Activated CD8-positive, alpha-beta memory T cell treated with anti-CD3 and anti-CD28 coated beads, Interleukin-2, amount 10 ng/mL, durations not matched to agents 7 days and 5 days (primary cell): ENCODE measurements around the gene CFAP97. TPM values are rescaled to one million over a fixed set of nuclear protein-coding genes. Genes with fewer than 3 reads are reported as not detected.
"Not testable (repeated sequence)": the region's sequence is repeated elsewhere in the genome, so short reads cannot be mapped to it uniquely, and the experiment has no call there.

ENCODE experiments used
- ATAC-seq: fragments of 150-1000 bp; cut with Tn5 transposase; one replicate; pipeline ENCODE4 v1.10.0; 2021; ENCODE audit warnings: moderate library complexity
- CTCF ChIA-PET: fragments of 350-600 bp; sonication (Branson Sonifier 250); formaldehyde crosslinking; loops from one replicate; lab custom pipeline; 2021; ENCODE audit warnings: antibody characterized with exemption; lab: Charles Lee
- DNase-seq: peaks from one replicate; pipeline ENCODE4 v3.0.0-alpha.2; 2020
- H3K27ac Mint-ChIP-seq: one replicate; pipeline ENCODE4 v1.8.0; 2021; ENCODE audit warnings: mild to moderate bottlenecking, mixed read lengths
- H3K27me3 Mint-ChIP-seq: one replicate; pipeline ENCODE4 v1.8.0; 2021; ENCODE audit warnings: mixed read lengths
- H3K36me3 Mint-ChIP-seq: one replicate; pipeline ENCODE4 v1.8.0; 2021; ENCODE audit warnings: mild to moderate bottlenecking, mixed read lengths
- H3K4me1 Mint-ChIP-seq: one replicate; pipeline ENCODE4 v1.8.0; 2021; ENCODE audit warnings: mixed read lengths
- H3K4me3 Mint-ChIP-seq: one replicate; pipeline ENCODE4 v1.8.0; 2021; ENCODE audit warnings: mild to moderate bottlenecking, moderate library complexity, mixed read lengths
- H3K9me3 Mint-ChIP-seq: one replicate; pipeline ENCODE4 v1.8.0; 2022; ENCODE audit warnings: low read depth, mixed read lengths
- total RNA-seq, 2 experiments: library from RNA; stranded (reverse); gene quantifications; one replicate each; pipeline ENCODE4 v1.2.3, GENCODE V29; 2021

The CFAP97 gene
- total RNA-seq = 10 to 100 TPM; 30.8 to 31.8 TPM

- CTCF ChIA-PET = interaction anchor here (1.8 kb wide), 1 partner anchor 20 kb away, joined by 6 read pairs; no protein-coding TSS in a partner anchor
- H3K27ac Mint-ChIP-seq = peak within 1 kb of the TSS; percentile 95
- H3K9me3 Mint-ChIP-seq = no peaks in the 10 kb centered on the region
- H3K27me3 Mint-ChIP-seq = no peaks in the 10 kb centered on the region
- peak within 1 kb of the TSS; percentile 87 for H3K4me3 Mint-ChIP-seq
- peaks cover 46% of the 10 kb centered on the region for H3K4me1 Mint-ChIP-seq
- H3K36me3 Mint-ChIP-seq = peaks cover 1% of the 10 kb centered on the region
- peak; percentile 82 for DNase-seq
- ATAC-seq = peak; percentile 82
Measured at GRCh38 chr4:185203486-185204237, at the start of gene CFAP97. TSS of gene CFAP97 (minus strand) at chr4:185204000. CDS start at chr4:185191196, 12,804 bp downstream.

GRCh38 chr4:185249105-185249504 is 45.3 kb upstream of the CFAP97 start:
- CTCF ChIA-PET = no interaction called here
- no peaks in the 10 kb centered on the region for H3K27me3 Mint-ChIP-seq
- H3K9me3 Mint-ChIP-seq = no peaks in the 10 kb centered on the region
- ATAC-seq = no peak
- no peak overlapping the region for H3K27ac Mint-ChIP-seq
- DNase-seq = no peak
- H3K4me1 Mint-ChIP-seq = peaks cover 10% of the 10 kb centered on the region
- no peak overlapping the region for H3K4me3 Mint-ChIP-seq
- H3K36me3 Mint-ChIP-seq = peaks cover 21% of the 10 kb centered on the region

GRCh38 chr4:185248393-185249039 is 44.7 kb upstream of the CFAP97 start:
- CTCF ChIA-PET = no interaction called here
- Mint-ChIP-seq H3K27ac (no peak overlapping the region), H3K4me3 (no peak overlapping the region)

GRCh38 chr4:185247151-185247550 is 43.4 kb upstream of the CFAP97 start:
- no peak for ATAC-seq
- Mint-ChIP-seq H3K4me3 (no peak overlapping the region), H3K9me3 (no peaks in the 10 kb centered on the region), H3K36me3 (peaks cover 22% of the 10 kb centered on the region), H3K4me1 (peaks cover 10% of the 10 kb centered on the region), H3K27me3 (no peaks in the 10 kb centered on the region), H3K27ac (no peak overlapping the region)
- CTCF ChIA-PET = interaction anchor here (1.2 kb wide), 1 partner anchor 10 kb away, joined by 4 read pairs; no protein-coding TSS in a partner anchor
- DNase-seq = no peak

More at GRCh38 chr4:185248393-185249039, 44.7 kb upstream of the CFAP97 start:
- Mint-ChIP-seq H3K4me1 (peaks cover 9% of the 10 kb centered on the region), H3K36me3 (peaks cover 21% of the 10 kb centered on the region), H3K27me3 (no peaks in the 10 kb centered on the region), H3K9me3 (no peaks in the 10 kb centered on the region)
- no peak for DNase-seq
- no peak for ATAC-seq

GRCh38 chr4:185246453-185246852 is 42.7 kb upstream of the CFAP97 start:
- no peak for ATAC-seq
- Mint-ChIP-seq H3K27me3 (no peaks in the 10 kb centered on the region), H3K36me3 (peaks cover 21% of the 10 kb centered on the region), H3K9me3 (no peaks in the 10 kb centered on the region), H3K4me3 (no peak overlapping the region), H3K4me1 (peaks cover 6% of the 10 kb centered on the region), H3K27ac (no peak overlapping the region)
- CTCF ChIA-PET = interaction anchor here (1.2 kb wide), 1 partner anchor 10 kb away, joined by 4 read pairs; no protein-coding TSS in a partner anchor
- DNase-seq = no peak

- no peak overlapping the region for H3K27ac Mint-ChIP-seq
- ATAC-seq = no peak
- peaks cover 13% of the 10 kb centered on the region for H3K36me3 Mint-ChIP-seq
- H3K4me3 Mint-ChIP-seq = no peak overlapping the region
- no peaks in the 10 kb centered on the region for H3K27me3 Mint-ChIP-seq
- CTCF ChIA-PET = no interaction called here
- H3K9me3 Mint-ChIP-seq = no peaks in the 10 kb centered on the region
- DNase-seq = no peak
- peaks cover 2% of the 10 kb centered on the region for H3K4me1 Mint-ChIP-seq
Measured at GRCh38 chr4:185244763-185245162, 41.0 kb upstream of the CFAP97 start.

GRCh38 chr4:185243879-185244278 is 40.1 kb upstream of the CFAP97 start:
- no peaks in the 10 kb centered on the region for H3K9me3 Mint-ChIP-seq
- H3K4me1 Mint-ChIP-seq = peaks cover 2% of the 10 kb centered on the region
- H3K4me3 Mint-ChIP-seq = no peak overlapping the region
- H3K36me3 Mint-ChIP-seq = peaks cover 9% of the 10 kb centered on the region
- ATAC-seq (no peak), DNase-seq (no peak)
- CTCF ChIA-PET = no interaction called here
- H3K27me3 Mint-ChIP-seq = no peaks in the 10 kb centered on the region
- no peak overlapping the region for H3K27ac Mint-ChIP-seq

GRCh38 chr4:185242749-185243533 is 39.1 kb upstream of the CFAP97 start:
- Mint-ChIP-seq H3K4me1 (peaks cover 8% of the 10 kb centered on the region), H3K36me3 (peaks cover 11% of the 10 kb centered on the region), H3K27me3 (no peaks in the 10 kb centered on the region), H3K27ac (no peak overlapping the region), H3K9me3 (no peaks in the 10 kb centered on the region), H3K4me3 (no peak overlapping the region)
- DNase-seq (no peak), ATAC-seq (no peak)
- CTCF ChIA-PET = no interaction called here

GRCh38 chr4:185240486-185240885 is 36.7 kb upstream of the CFAP97 start:
- H3K36me3 Mint-ChIP-seq = peaks cover 10% of the 10 kb centered on the region
- H3K4me3 Mint-ChIP-seq, H3K9me3 Mint-ChIP-seq, CTCF ChIA-PET, H3K4me1 Mint-ChIP-seq, ATAC-seq, H3K27me3 Mint-ChIP-seq, DNase-seq, H3K27ac Mint-ChIP-seq: not testable (repeated sequence)

GRCh38 chr4:185238750-185239149 is 35.0 kb upstream of the CFAP97 start:
- Mint-ChIP-seq H3K27ac (no peak overlapping the region), H3K36me3 (peaks cover 11% of the 10 kb centered on the region), H3K9me3 (no peaks in the 10 kb centered on the region), H3K27me3 (no peaks in the 10 kb centered on the region), H3K4me1 (peaks cover 8% of the 10 kb centered on the region), H3K4me3 (no peak overlapping the region)
- ATAC-seq = no peak
- CTCF ChIA-PET = no interaction called here
- DNase-seq = no peak

GRCh38 chr4:185238215-185238681 is 34.4 kb upstream of the CFAP97 start:
- Mint-ChIP-seq H3K27ac (no peak overlapping the region), H3K9me3 (no peaks in the 10 kb centered on the region), H3K4me3 (no peak overlapping the region), H3K36me3 (peaks cover 10% of the 10 kb centered on the region), H3K27me3 (no peaks in the 10 kb centered on the region), H3K4me1 (peaks cover 6% of the 10 kb centered on the region)
- DNase-seq (no peak), ATAC-seq (no peak)
- CTCF ChIA-PET = no interaction called here

GRCh38 chr4:185237175-185237574 is 33.4 kb upstream of the CFAP97 start:
- peaks cover 10% of the 10 kb centered on the region for H3K36me3 Mint-ChIP-seq
- no peak overlapping the region for H3K27ac Mint-ChIP-seq
- ATAC-seq (no peak), DNase-seq (no peak)
- no peaks in the 10 kb centered on the region for H3K27me3 Mint-ChIP-seq
- H3K4me3 Mint-ChIP-seq = no peak overlapping the region
- peaks cover 8% of the 10 kb centered on the region for H3K4me1 Mint-ChIP-seq
- no peaks in the 10 kb centered on the region for H3K9me3 Mint-ChIP-seq
- CTCF ChIA-PET = no interaction called here

GRCh38 chr4:185235843-185236503 is 32.2 kb upstream of the CFAP97 start:
- peaks cover 10% of the 10 kb centered on the region for H3K36me3 Mint-ChIP-seq
- CTCF ChIA-PET = no interaction called here
- H3K9me3 Mint-ChIP-seq = no peaks in the 10 kb centered on the region
- H3K4me1 Mint-ChIP-seq = peaks cover 8% of the 10 kb centered on the region
- ATAC-seq = no peak
- H3K27me3 Mint-ChIP-seq = no peaks in the 10 kb centered on the region
- no peak overlapping the region for H3K4me3 Mint-ChIP-seq
- no peak for DNase-seq
- H3K27ac Mint-ChIP-seq = no peak overlapping the region
